Activated T-cell treated with anti-CD3 and anti-CD28 coated beads for 48 hours (primary cell): ENCODE measurements around the gene ZNF33B.
"Not testable (repeated sequence)": the region's sequence is repeated elsewhere in the genome, so short reads cannot be mapped to it uniquely, and the experiment has no call there.

Source experiments
- DNase-seq: peaks from one replicate; pipeline ENCODE4 v3.0.0-alpha.2; 2020; ENCODE audit warnings: low read depth

Gene ZNF33B

DNA sequence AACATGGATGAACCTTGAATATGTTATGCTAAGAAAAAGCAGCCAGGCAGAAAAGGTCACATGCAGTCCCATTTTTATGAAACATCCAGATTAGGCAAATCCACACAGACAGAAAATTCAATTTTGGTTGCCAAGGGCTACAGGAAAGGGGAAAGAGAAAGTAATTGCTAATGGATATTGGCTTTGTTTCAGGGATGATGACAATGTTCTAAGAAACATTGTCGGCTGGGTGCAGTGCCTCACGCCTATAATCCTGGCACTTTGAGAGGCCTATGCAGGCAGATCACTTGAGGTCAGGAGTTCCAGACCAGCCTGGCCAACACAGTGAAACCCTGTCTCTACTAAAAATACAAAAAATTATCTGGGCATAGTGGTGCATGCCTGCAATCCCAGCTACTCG lies 23.0 kb downstream of the ZNF33B start:
- DNase-seq, result no peak

DNA sequence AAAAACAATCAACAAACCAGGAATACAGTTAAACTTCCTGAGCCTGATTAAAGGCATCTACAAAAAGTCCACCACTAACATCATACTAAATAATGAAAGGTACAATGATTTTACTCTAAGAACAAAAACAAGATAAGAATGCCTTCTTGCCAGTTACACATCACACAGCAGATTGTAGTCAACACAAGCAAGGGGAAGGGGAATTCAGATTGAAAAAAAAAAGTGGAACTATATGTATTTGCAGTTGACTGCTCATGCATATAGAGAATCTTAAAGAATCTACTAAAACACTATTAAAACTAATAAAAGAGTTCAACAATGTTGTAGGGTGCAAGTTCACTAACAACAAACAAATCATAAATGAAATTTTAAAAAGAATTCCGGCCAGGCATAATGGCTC lies 28.5 kb downstream of the ZNF33B start:
- no peak for DNase-seq

GRCh38 chr10:42598249-42598873 lies 40.0 kb downstream of the ZNF33B start:
- no peak for DNase-seq

DNA sequence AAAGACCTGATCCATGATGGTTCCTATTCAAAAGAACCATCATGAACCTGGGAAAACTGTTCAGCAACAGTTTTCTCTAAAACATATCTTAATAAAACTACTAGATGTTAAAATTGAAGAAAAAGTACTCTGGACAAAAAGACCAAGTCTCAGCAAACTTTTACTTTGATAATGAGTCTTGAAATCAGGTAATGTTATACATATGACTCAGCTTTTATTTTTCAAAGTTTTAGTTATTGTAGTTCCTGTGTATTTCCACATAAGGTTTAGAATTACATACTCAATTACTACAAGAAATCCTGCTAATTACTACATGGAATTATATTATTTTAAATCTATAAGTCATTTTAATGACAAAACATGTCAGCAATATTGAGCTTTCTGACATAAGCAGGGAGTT lies 42.2 kb downstream of the ZNF33B start:
- DNase-seq, result no peak

DNA sequence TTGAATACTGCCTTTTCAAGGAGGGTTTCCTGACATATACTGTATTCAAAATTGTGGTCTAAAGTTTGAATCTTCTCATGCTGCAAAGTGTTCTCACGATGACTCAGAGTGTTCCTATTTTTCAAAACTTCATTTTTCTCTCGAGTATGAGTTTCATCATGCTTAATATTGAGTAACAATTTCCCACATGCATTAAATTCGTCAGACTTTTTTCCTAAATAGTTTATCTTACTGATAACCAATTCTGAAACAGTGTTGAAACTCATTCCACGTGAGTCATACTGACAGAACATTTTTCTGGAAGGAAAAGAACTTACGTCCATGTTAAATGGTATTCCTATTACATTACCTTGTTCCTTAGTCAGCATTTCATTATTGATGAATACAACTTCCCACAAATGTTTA lies 44.1 kb downstream of the ZNF33B start:
- DNase-seq, result no peak

GRCh38 chr10:42593284-42593683 lies 45.1 kb downstream of the ZNF33B start:
- no peak for DNase-seq

DNA sequence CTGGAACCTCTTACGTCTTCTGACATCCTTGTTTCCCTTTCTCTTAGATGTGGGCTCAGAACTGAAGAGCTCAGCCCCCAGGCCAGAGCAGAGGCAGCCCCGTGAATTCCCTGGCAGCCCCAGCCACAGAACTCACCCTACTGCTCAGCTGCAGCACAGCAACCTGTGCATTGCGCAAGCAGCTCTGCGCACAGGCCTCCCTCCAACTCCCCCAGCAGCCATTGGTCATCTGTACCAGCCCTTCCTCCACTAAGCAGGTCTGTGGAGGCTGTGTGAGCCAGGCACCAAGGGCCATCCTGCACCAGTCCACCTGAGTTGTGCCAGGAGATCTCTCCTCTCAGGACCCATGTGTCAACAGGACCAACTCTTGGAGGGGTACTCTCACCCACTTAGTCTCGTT lies 54.5 kb downstream of the ZNF33B start:
- DNase-seq, result no peak

DNA sequence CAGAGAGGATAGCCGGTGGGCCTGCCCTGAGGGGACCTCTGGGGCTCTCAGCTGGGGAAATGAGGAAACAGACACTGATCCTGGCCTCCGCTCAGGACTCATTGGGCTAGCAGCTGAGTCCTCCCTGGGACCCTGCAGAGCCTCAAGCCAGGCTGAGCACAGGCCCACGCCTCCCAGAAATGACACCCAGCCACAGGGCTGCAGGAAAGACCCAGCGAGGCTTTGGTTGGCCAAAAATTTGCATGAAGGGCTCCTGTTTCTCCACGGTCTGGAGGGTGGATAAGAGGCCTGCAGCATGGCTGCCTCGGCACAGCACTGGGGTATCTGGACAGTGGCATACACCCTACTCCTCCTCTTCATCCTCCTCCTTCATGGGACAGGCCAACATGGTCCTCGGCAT lies 60.4 kb downstream of the ZNF33B start:
- no peak for DNase-seq

GRCh38 chr10:42576338-42576737 lies 62.0 kb downstream of the ZNF33B start:
- no peak for DNase-seq

GRCh38 chr10:42574336-42574735 lies 64.0 kb downstream of the ZNF33B start:
- DNase-seq, result no peak

DNA sequence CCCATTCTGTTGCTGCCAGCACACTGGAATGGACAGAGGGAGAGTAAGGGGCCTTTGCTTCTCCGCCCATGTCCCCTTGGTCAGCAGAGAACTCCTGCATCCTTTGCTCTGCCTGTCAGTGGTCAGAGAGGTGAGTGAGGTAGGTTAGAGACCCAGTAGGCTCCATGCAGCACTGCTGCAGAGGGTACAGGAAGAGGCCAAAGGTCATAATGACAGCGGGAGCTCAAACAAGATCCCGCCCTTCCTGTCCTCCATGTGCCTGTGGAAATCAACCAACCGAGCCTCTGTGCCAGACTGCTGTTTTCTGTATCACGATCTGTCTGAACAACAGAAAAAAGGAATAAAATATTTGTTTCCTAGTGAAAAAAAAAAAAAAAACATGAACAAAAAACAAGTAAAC lies 81.4 kb downstream of the ZNF33B start:
- DNase-seq, result no peak

- not testable (repeated sequence) for DNase-seq
These were observed 84.8 kb downstream of the ZNF33B start for GRCh38 chr10:42553576-42553975.

DNA sequence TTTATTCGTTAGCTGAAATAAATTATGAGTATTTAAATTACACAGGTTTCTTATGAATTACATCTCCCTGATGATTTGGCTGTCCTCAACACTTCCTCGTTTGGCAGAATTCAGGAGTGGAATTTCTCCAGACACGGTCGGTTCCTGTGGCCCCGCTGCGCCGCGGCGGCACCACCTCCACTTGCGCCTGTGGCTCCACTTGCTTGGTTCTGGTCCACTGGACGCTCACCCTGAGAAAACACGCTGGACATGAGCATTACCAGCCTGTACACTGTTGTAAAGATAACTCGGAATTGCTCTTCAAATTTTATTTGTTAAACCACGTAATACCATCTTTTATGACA lies 85.3 kb downstream of the ZNF33B start:
- no peak for DNase-seq

GRCh38 chr10:42552188-42553063 lies 85.9 kb downstream of the ZNF33B start:
- DNase-seq, result peak; percentile 90

- peak; percentile 3 for DNase-seq
These were observed 86.7 kb downstream of the ZNF33B start for GRCh38 chr10:42551582-42552187.

- no peak for DNase-seq
These were observed 88.5 kb downstream of the ZNF33B start for GRCh38 chr10:42549851-42550250.

DNA sequence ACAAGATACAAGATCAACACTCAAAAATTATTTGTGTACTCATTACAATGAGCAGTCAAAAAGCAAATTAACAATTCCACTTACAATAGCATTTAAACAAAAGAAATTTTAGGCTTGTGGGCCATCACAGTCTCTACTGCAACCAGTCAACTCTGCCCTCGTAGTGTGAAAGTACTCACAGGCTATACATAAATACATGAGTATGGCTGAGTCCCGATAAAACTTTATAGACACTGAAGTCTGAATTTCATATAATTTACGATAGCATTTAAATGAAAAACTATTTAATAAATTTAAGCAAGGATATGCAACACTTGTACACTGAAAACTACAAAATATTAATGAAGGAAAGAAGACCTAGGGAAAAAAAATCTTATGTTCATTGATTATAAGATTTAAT lies 90.1 kb downstream of the ZNF33B start:
- no peak for DNase-seq

DNA sequence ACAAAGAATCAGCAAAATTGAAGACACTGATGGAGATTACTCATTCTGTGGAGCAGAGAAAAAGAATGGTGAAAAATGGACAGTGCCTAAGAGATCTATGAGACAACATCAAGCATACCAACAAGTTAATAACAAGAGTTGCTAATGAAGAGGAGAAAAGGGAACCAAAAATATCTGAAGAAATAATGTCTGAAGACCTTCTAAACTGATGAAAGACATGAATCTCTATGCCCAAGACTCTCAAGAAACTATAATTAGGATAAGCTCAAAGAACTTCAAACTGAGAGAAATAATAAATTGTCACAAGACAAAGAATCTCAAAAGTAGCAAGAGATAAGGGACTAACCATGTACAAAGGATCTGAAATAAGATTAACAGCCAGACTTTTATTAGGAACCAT lies 93.4 kb downstream of the ZNF33B start:
- no peak for DNase-seq

GRCh38 chr10:42543840-42544372 lies 94.5 kb downstream of the ZNF33B start:
- no peak for DNase-seq
